HG03280 (cell line): ENCODE results near the gene PTHLH.

Source experiments
- ATAC-seq: cut with Tn5 transposase; IDR thresholded peaks from one replicate; pipeline ENCODE4 v1.9.1; 2021; ENCODE audit warnings: mild to moderate bottlenecking, moderate library complexity; ENCODE audit not compliant: unreplicated experiment

Gene PTHLH

DNA sequence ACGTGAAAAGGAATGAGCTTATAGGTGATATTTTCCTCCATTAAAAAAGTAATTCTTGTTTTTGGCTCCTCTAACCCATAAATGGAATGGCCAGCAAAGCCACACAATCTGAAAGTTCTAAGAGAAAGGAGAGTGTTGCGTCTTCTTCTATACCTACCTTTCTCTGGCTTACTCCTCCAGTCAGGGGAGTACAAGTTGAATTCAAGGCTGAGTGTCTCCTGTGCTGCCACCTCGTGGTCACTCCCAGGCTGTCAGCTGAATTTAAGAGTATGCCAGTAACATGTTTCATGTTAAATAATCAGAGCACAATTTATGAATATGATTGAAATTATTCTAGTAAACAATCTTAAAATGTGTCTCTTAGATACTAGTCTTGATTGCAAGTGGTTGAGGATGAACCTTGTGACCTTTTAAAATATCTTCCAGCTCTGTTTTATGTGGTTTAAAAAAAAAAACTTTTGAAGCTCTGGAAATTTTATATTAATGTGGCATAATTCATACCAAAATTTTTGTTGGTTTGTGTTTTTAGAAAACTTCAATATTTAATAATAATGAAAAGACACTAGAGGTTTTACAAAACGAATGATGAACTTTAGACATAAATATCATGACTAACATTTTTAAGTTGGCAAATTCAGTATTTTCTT is 31.7 kb downstream of the PTHLH start:
- ATAC-seq = peak; percentile 95

- no peak for ATAC-seq
These were observed 32.3 kb downstream of the PTHLH start for GRCh38 chr12:27940245-27940644.

GRCh38 chr12:27937768-27938167 is 34.8 kb downstream of the PTHLH start:
- ATAC-seq = no peak

DNA sequence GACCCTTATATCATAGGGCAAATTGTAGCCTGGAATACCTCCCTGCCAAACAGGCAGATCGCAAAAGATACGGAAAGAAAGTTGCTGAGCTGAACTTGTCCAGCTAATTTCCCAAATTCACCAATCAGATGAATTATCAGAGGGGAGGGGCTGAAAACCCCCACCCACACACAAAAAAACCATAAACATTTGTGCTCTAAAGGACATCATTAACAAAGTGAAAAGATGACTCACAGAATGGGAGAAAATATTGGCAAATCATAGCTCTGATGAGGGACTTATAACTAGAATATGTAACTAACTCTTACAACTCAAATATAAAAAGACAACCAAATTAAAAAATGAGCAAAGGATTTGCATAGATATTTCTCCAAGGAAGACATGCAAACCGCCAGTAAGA is 36.3 kb downstream of the PTHLH start:
- no peak for ATAC-seq

GRCh38 chr12:27934276-27934675 is 38.3 kb downstream of the PTHLH start:
- ATAC-seq = no peak

DNA sequence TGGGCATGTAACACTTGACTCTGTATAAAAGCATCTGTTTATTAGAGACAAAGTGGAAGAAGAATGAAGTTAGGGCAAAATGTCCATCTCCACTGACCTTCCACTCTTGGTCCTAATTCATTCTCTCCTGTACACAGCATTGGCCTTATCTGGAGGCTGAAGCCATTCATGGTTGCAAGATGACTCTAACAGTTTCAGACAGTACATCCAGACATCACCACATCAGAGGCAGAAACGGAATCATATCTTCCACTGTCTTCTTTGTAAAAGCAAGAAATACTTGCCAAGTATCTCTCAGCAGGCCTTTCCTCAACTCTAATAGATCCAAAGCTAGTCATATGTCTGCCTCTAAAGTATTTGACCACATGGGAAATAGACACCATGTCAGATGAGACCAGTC is 41.1 kb downstream of the PTHLH start:
- no peak for ATAC-seq

DNA sequence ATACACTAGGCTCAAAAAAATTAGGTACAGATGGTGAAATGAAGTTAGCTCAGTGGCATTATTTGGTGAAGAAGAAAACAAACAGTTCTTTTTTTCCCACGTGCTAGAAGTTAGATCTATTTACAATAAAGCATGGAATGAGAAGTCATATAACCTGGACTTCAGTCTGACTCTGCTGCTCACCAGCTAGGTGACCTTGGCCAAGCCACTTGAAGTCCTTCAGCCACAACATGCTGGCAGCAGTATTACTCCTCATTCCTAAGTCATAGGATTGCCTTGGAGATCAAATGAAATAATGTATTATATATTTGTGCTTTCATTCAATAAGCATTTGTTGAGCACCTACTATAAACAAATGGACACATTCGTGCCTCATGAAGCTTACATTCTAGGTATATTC is 45.2 kb downstream of the PTHLH start:
- no peak for ATAC-seq

GRCh38 chr12:27924350-27925135 is 48.0 kb downstream of the PTHLH start:
- no peak for ATAC-seq

DNA sequence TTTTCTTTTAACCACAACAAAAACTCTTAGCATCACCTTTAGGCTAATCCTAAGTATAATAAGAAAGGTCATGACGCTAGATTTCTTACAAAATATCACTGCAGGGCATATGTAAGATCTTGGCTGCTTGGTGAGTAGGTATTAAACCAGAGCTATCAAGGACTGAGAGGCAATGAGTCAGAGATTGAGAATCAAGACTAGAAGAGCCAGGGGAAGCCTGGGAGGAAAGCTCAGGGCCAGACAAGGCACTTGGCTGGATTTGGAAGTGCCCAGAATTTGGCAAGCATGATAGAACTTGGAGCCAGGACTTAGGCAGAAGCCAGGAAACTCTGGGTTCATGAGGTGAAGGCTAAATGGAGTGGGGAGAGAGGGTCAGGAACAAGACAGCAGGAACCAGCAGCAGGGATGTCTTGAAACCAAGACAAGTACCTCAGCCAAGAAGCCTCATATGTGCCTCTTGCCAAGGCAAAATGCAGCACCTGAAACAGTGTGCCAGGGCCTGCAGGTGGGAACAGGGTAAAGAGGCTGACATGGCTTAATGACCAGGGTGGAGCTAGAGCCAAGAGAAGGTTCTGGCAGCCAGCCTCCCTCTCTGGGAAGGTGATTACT is 49.9 kb downstream of the PTHLH start:
- no peak for ATAC-seq

DNA sequence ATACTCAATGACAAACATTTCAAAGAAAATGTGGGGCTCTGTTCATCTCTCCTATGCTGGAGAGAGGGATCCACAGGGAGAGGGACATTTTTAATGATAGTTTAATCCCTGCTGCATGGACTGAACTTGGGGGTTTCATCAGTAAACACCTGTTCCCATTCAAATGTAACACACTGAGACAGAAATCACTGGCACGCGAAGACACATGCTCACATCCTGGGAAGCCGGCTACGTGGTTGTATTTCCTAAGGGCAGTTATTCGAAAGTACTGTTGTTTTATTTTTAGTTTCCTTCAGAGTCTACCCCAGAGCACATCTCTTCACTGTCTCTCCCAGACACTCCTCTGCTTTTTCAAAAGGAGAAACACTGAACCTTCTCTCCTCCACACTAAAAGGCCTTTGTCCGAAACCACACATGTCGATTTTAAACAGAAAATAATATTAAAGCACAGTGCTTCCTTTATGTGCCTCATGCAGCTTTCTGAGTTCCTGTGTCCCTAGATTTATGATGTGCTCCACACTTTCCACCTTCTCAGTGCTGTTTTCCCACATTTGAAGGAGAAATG is 52.8 kb downstream of the PTHLH start:
- no peak for ATAC-seq

DNA sequence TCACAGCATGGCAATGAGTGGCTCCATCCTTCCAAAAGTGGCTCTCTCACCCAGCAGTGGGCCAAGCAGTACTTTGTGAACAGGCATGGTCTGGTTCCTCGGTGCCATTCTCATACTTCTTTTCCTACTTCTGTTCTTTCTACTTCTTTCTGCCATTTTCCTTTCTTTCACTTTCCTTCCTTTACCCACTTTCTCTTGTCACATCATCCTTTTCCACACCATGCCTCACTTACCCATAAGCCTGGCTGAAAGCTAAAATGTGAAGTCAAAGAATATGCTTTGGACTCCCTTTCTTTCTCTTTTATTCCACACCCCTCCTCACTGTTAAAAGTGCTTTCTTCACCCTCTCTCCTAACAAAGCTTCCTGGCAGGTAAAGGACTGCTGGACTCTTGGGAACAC is 57.0 kb downstream of the PTHLH start:
- no peak for ATAC-seq

- no peak for ATAC-seq
These were observed 57.5 kb downstream of the PTHLH start for GRCh38 chr12:27915021-27915420.

- peak; percentile 64 for ATAC-seq
These were observed 58.4 kb downstream of the PTHLH start for GRCh38 chr12:27913999-27914614.

GRCh38 chr12:27911397-27911796 is 61.1 kb downstream of the PTHLH start:
- no peak for ATAC-seq
